ENCODE results near the gene SMC6. TPM values are rescaled to one million over a fixed set of nuclear protein-coding genes. Genes with fewer than 3 reads are reported as not detected.

The SMC6 gene, protein sequence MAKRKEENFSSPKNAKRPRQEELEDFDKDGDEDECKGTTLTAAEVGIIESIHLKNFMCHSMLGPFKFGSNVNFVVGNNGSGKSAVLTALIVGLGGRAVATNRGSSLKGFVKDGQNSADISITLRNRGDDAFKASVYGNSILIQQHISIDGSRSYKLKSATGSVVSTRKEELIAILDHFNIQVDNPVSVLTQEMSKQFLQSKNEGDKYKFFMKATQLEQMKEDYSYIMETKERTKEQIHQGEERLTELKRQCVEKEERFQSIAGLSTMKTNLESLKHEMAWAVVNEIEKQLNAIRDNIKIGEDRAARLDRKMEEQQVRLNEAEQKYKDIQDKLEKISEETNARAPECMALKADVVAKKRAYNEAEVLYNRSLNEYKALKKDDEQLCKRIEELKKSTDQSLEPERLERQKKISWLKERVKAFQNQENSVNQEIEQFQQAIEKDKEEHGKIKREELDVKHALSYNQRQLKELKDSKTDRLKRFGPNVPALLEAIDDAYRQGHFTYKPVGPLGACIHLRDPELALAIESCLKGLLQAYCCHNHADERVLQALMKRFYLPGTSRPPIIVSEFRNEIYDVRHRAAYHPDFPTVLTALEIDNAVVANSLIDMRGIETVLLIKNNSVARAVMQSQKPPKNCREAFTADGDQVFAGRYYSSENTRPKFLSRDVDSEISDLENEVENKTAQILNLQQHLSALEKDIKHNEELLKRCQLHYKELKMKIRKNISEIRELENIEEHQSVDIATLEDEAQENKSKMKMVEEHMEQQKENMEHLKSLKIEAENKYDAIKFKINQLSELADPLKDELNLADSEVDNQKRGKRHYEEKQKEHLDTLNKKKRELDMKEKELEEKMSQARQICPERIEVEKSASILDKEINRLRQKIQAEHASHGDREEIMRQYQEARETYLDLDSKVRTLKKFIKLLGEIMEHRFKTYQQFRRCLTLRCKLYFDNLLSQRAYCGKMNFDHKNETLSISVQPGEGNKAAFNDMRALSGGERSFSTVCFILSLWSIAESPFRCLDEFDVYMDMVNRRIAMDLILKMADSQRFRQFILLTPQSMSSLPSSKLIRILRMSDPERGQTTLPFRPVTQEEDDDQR
- 49.2 TPM for polyA plus RNA-seq (ENCODE audit: insufficient read length)
- long read RNA-seq, donor 1, partial matches to known transcripts = 13 of 13 reads
- long read RNA-seq, donor 1, other reads (novel, unspliced or antisense) = 0 of 13 reads
- long read RNA-seq, donor 2 = 0 reads
- long read RNA-seq, donor 3, full-length matches to known transcripts = 1 of 1 reads
- long read RNA-seq, donor 3, partial matches to known transcripts = 0 of 1 reads
- long read RNA-seq, donor 3, other reads (novel, unspliced or antisense) = 0 of 1 reads
- long read RNA-seq, donor 4 = 0 reads
- long read RNA-seq, donor 5, partial matches to known transcripts = 10 of 10 reads
- long read RNA-seq, donor 5, other reads (novel, unspliced or antisense) = 0 of 10 reads
- long read RNA-seq, donor 6 = 0 reads
- long read RNA-seq, donor 7, partial matches to known transcripts = 0 of 1 reads
- long read RNA-seq, donor 7, other reads (novel, unspliced or antisense) = 0 of 1 reads
- long read RNA-seq, donor 8 = 0 reads

GRCh38 chr2:17753803-17754663 is at the start of gene SMC6, which contains the start of gene GEN1:
Gene SMC6, minus strand, starts transcription at chr2:17753810. Its CDS starts 7,864 bp downstream, at chr2:17745946.
Gene GEN1, plus strand, starts transcription at chr2:17754138. Its CDS starts 5,806 bp downstream, at chr2:17759944.
- DNase-seq = peak; percentile 89

- no peak for DNase-seq
Measured at GRCh38 chr2:17800693-17801458, 47.3 kb upstream of the SMC6 start.

GRCh38 chr2:17800219-17800618 is 46.6 kb upstream of the SMC6 start:
- peak; percentile 36 for DNase-seq

- no peak for DNase-seq
Measured at GRCh38 chr2:17799301-17800120, 45.9 kb upstream of the SMC6 start.

DNA sequence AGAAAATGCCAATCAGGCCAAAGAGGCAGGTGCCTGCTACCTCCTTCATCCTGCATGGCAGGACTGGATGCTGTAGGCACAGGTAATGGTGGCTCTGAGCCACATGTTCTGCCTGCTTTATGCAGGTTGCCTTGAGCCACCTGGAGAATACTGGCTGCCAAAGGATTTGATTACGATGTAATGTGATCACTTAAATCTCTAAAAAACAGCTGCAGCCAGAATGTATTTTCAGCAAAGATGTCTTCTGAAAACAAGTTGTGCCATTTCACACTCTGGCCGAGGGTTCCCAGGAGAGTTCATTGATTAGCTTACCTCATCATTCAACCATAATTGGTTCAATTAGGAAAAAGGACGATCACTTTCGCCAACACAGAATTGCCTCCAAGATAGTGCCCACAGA is 44.7 kb upstream of the SMC6 start:
- DNase-seq = no peak

DNA sequence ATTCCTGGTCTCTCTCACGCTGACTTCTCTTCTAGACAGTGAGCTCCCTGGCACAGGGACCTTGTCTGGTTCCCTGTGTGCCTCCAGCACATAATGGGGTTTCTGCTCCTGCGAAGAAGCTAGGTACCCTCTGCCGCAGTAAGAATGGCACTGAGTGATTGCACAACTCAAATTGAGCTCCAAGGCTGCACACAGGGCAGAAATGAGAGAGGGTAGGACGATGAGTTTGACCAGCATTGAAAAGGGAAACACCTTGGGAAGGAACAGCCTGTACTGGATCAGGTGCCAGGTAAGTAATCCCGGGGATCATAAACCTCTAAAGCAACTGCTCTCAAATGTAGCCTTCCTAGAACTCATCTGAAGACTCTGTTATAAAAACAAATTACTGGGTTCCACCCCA is 41.7 kb upstream of the SMC6 start:
- DNase-seq = no peak

GRCh38 chr2:17793803-17794354 is 40.3 kb upstream of the SMC6 start:
- no peak for DNase-seq

DNA sequence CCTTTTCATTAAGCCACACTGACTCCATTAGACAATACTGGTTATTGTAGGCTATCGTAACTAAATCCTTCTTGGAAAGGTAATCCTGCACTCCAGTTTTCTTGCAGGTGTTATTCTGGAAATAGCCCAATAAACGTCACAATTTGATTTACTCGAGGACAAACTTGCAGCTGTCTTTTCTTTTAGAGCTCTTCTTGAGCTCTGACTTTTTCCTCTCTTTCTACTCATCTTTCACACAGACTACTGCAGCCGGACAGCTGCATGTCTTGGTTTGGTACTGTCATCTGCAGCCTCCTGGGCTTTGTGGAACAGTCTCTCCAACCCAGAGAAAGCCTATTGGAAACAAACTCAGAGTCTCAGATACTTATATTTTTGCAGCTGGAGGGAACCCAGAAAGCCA is 39.7 kb upstream of the SMC6 start:
- peak; percentile 31 for DNase-seq

DNA sequence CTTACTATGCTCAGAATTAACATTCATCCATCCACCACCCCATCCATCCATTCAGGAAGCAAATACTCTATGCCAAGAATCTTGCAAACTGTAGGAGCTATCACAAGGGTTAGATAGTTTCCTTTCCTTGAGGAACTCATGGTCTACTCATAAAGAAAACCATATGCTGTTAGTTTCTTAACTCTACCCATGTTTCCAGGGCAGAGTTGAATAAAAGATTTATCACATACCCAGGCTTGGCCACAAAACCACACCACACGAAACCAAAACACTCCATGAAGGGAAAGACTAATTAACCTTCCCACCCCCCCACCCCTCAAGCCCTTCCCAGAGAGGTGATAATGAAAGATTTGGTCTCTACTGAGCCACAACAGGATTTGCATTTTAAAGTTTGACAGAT is 38.9 kb upstream of the SMC6 start:
- no peak for DNase-seq

DNA sequence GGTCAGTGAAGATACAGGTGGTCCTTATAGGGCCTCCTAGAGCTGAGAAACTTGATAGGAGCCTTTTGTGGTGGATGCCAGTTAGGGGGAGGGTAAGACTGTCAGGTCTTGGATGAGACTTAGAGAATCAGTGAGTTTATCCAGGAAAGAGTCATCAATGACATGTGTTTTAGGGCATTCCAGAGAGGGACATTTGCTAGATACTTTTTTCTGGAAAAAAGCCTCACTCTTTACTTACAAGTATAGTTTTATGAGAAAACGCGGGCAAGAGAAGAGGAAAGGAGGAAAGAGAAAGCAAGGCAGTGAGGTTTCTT is 38.2 kb upstream of the SMC6 start:
- DNase-seq = no peak

GRCh38 chr2:17791121-17791816 is 37.7 kb upstream of the SMC6 start:
- DNase-seq = no peak

- DNase-seq = no peak
Measured at GRCh38 chr2:17790536-17790935, 36.9 kb upstream of the SMC6 start.

DNA sequence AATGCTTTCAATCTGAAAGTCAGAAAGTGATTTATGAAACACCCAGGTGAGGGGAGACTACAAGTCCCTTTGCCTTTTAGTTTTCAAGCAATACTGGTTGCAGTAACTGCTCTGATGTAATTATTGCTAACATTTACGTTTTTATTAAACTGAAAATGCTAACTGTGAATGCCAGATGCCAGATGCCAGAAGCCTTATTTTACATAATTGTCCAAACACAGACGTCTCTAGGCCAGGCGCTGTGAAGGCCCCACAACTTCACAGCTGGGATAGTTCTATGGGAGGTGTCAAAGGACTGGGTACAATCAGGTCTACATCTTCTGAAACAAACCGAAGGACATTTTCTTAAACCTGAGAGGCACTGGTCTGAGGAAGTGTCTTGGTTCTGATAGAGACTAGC is 35.2 kb upstream of the SMC6 start:
- no peak for DNase-seq

GRCh38 chr2:17786727-17787126 is 33.1 kb upstream of the SMC6 start:
- DNase-seq = no peak

GRCh38 chr2:17781482-17781881 is 27.9 kb upstream of the SMC6 start:
- DNase-seq = no peak

DNA sequence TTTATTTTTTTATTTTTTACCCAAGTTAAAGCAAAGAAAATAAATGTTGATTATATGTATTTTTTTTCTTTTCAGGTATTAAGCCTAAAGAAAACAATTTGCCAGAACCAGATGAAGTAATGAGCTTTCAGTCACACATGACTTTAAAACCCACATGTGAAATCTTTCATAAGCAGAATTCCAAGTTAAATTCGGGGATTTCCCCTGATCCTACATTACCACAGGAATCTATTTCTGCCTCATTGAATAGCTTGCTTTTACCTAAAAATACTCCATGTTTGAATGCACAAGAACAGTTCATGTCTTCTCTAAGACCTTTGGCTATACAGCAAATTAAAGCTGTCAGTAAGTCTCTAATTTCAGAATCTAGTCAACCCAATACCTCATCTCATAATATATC is 26.9 kb upstream of the SMC6 start:
- DNase-seq = no peak

- DNase-seq = no peak
Measured at GRCh38 chr2:17772532-17772931, 18.9 kb upstream of the SMC6 start.

DNA sequence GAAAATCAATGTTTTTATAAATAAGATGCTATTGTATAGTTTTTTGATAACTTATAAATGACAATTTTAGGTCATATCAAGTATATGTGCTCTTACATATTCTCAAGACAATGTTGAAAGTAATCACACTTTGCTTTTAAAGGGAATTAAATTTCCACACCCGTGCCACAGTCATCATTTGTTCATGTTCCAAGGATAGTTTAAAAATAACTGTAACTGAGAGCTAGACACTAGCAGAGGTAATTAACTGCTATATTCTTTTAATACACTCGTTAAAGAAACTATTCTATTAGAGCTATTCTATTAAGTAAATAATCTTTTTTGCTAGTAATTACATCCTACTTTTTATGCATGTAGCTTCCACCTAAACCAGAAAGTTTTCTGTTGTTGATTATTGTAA is 18.3 kb upstream of the SMC6 start:
- DNase-seq = no peak

All from left kidney (tissue), 8 donors.